Pancreas (tissue), 10 donors: Measurements from ENCODE around the gene SBF2. TPM values are rescaled to one million over a fixed set of nuclear protein-coding genes. Genes with fewer than 3 reads are reported as not detected.

Experiments used
- ATAC-seq, 4 donors: fragments of 200-7000 bp; cut with Tn5 transposase; one replicate each; pipeline versions ENCODE4 v1.8.0 to v1.9.1; 2020; ENCODE audit warnings: mild to moderate bottlenecking in 4 of 4, moderate library complexity in 4 of 4
- DNase-seq, 6 donors: peaks; one replicate each; pipeline ENCODE4 v3.0.0-alpha.2; 2020
- FAIRE-seq: peaks from 2 replicates; lab custom pipeline; 2012; peaks lifted over from hg19 to GRCh38; lab: Jason Lieb, UNC
- H3K27ac ChIP-seq, 4 donors: fragments of 200-600 bp; sonication (generic); 1 replicate in 3 of 4; 2 replicates in 1 of 4; pipeline versions ENCODE4 v1.5.0 to v1.8.0; 2020
- H3K27me3 ChIP-seq, 4 donors: fragments of 200-600 bp; one replicate each; pipeline ENCODE4 v1.8.0; 2021
- H3K36me3 ChIP-seq, 3 donors: fragments of 200-600 bp; sonication (generic) in 1 of 3; one replicate each; pipeline versions ENCODE4 v1.5.0 to v1.8.0; 2020 to 2021
- H3K4me1 ChIP-seq, 3 donors: fragments of 200-600 bp; one replicate each; pipeline ENCODE4 v1.8.0; 2021
- H3K4me3 ChIP-seq, 4 donors: fragments of 200-600 bp; sonication (generic) in 2 of 4; one replicate each; pipeline versions ENCODE4 v1.5.0 to v1.8.0; 2020 to 2021
- H3K9me3 ChIP-seq, 4 donors: fragments of 200-600 bp; one replicate each; pipeline ENCODE4 v1.8.0; 2021
- WGBS, 2 donors: extraction: QIAGEN DNeasy Blood & Tissue Kit; methylation state at CpG; one replicate each; pipeline ENCODE4 v1.1.7; 2013; 5-methylcytosine and 5-hydroxymethylcytosine counted together
- intact Hi-C, 3 donors: fragments of 100-400 bp; cut with DNase I; formaldehyde crosslinking; loops; one replicate each; pipeline versions ENCODE4 v1.11.1 to v1.14.2; 2022
- polyA plus RNA-seq, 2 donors: library from polyadenylated mRNA; stranded (reverse); fragments of 200-250 nt; gene quantifications; one replicate each; pipeline ENCODE4 v1.2.3, GENCODE V29; 2013
- total RNA-seq, 6 donors: library from RNA; stranded (reverse); fragmentation: NEBNext Ultra II Directional in 4 of 6; extraction: Animal tissue kit (Norgen Biotek cat#: 25700) in 4 of 6; gene quantifications; one replicate each; pipeline versions ENCODE4 v1.2.1 to v1.2.4, GENCODE V29; 2021 to 2023
- TF ChIP-seq, protein P1 (sequence below), 4 donors: fragments of 200-600 bp; sonication (generic) in 3 of 4; IDR thresholded peaks; one replicate each; pipeline versions ENCODE4 v1.5.0 to v1.8.0; 2021; ENCODE audit warnings: antibody characterized with exemption in 4 of 4
- donor health status: healthy with polysubstance abuse.
- donor health status: DM: no; HTN: no; CAD: no; lungs with moderate emphysema.
- donor health status: DM: no; HTN: no; CAD: no.
- donor health status: control.
- donor health status: control.
- donor health status: Bipolar disorder and iron deficiency.
- donor health status: DM: yes; HTN: yes; CAD: no.
- donor health status: DM: no; HTN: no; CAD: no.
- donor health status: DM: no; HTN: no; CAD: no.
- donor health status: DM: yes; HTN: yes; CAD: no.

The SBF2 gene
- total and polyA plus RNA-seq, 8 donors, result 4.6 to 21.8 (median 10.3) TPM

DNA sequence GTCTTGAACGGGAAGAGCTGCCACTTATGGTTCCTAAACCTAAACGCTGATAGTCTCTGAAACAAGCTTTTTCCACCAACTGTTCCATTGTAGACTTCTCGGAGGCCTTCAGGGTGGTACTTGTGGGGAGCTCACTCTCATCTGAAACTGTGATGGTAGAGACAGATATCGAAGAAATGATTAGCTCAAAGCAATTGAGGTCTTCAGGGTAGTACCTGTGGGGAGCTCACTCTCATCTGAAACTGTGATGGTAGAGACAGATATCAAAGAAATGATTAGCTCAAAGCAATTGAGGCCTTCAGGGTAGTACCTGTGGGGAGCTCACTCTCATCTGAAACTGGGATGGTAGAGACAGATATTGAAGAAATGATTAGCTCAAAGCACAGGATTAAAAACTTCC, 454.5 kb downstream of the SBF2 start:
- Histone ChIP-seq H3K4me3 (no peak overlapping the region), H3K27me3 (no peaks in the 10 kb centered on the region), H3K36me3 (no peaks in the 10 kb centered on the region), H3K4me1 (no peaks in the 10 kb centered on the region), H3K27ac (no peak overlapping the region), H3K9me3 (no peaks in the 10 kb centered on the region)
- TF ChIP-seq, protein P1, sequence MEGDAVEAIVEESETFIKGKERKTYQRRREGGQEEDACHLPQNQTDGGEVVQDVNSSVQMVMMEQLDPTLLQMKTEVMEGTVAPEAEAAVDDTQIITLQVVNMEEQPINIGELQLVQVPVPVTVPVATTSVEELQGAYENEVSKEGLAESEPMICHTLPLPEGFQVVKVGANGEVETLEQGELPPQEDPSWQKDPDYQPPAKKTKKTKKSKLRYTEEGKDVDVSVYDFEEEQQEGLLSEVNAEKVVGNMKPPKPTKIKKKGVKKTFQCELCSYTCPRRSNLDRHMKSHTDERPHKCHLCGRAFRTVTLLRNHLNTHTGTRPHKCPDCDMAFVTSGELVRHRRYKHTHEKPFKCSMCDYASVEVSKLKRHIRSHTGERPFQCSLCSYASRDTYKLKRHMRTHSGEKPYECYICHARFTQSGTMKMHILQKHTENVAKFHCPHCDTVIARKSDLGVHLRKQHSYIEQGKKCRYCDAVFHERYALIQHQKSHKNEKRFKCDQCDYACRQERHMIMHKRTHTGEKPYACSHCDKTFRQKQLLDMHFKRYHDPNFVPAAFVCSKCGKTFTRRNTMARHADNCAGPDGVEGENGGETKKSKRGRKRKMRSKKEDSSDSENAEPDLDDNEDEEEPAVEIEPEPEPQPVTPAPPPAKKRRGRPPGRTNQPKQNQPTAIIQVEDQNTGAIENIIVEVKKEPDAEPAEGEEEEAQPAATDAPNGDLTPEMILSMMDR (IDR thresholded peaks at IDR 0.05), result no peak
- intact Hi-C loops, result no loop called here
- ATAC-seq (no peak), FAIRE-seq (no peak), DNase-seq (no peak)
- 95 to 96% methylated on average over 4 of the region's 4 CpGs for WGBS, 2 donors

DNA sequence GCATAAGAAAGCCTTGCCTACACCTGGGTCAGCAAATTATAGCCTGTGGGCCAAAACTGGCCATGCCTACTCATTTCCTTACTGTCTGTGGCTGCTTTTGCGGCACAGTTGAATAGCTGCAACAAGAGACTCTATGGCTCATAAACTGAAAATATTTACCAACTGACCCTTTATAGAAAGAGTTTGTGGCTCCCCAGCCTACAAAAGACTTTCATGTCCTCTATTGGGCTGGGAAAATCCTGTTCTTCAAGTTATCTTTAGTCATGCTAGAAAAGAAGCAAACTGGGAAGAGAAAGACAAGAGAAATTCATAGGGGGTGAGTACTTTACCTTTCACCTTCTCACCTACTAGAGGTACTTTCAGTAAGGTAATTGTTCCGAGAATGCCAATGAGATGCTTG, 455.1 kb downstream of the SBF2 start:
- no peak for DNase-seq
- H3K27ac ChIP-seq, result no peak overlapping the region
- H3K4me1 ChIP-seq, result no peaks in the 10 kb centered on the region
- no peaks in the 10 kb centered on the region for H3K27me3 ChIP-seq
- no peak for FAIRE-seq
- intact Hi-C loops, result no loop called here
- ATAC-seq, result no peak
- TF ChIP-seq, protein P1 (IDR thresholded peaks at IDR 0.05), result no peak
- H3K4me3 ChIP-seq, result no peak overlapping the region
- no peaks in the 10 kb centered on the region for H3K36me3 ChIP-seq
- 96 to 97% methylated on average over 2 of the region's 2 CpGs for WGBS, 2 donors
- H3K9me3 ChIP-seq, result no peaks in the 10 kb centered on the region

DNA sequence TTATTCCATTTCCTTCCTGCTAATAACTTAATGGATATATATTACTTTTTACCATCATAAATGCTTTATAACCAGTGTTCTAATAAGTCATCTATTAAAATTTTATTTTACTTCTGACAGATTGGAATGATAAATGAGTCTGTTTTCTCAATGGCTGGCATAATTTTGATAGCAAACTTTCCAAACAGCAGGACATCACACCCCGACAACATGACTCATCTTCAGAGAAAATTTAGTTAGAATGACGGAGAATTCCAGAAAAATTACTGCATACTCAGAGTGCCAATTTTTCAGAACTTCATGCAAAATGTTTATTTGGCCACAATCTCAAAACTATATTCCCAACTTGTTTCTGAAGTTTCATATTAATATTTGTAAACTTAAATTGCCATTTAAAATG, 455.8 kb downstream of the SBF2 start:
- no peaks in the 10 kb centered on the region for H3K9me3 ChIP-seq
- H3K27ac ChIP-seq, result no peak overlapping the region
- H3K36me3 ChIP-seq, result no peaks in the 10 kb centered on the region
- 77 to 82% methylated on average over 2 of the region's 2 CpGs for WGBS, 2 donors
- TF ChIP-seq, protein P1 (IDR thresholded peaks at IDR 0.05), result no peak
- no peak for DNase-seq
- H3K4me3 ChIP-seq, result no peak overlapping the region
- H3K4me1 ChIP-seq, result no peaks in the 10 kb centered on the region
- FAIRE-seq, result no peak
- intact Hi-C loops, result no loop called here
- no peaks in the 10 kb centered on the region for H3K27me3 ChIP-seq
- ATAC-seq, result no peak

- no peak overlapping the region for H3K27ac ChIP-seq
- no peaks in the 10 kb centered on the region for H3K9me3 ChIP-seq
- peak in 3 of 4 donors; percentile 53 to 68 (median 59) for ATAC-seq
- 43 to 78% methylated on average over 3 of the region's 3 CpGs for WGBS, 2 donors
- H3K36me3 ChIP-seq, result no peaks in the 10 kb centered on the region
- H3K4me1 ChIP-seq, result no peaks in the 10 kb centered on the region
- no peaks in the 10 kb centered on the region for H3K27me3 ChIP-seq
- no peak for FAIRE-seq
- intact Hi-C loops, result no loop called here
- DNase-seq, result no peak
- H3K4me3 ChIP-seq, result no peak overlapping the region
- TF ChIP-seq, protein P1 (IDR thresholded peaks at IDR 0.05), result no peak
Measured at GRCh38 chr11:9834291-9834690, 459.7 kb downstream of the SBF2 start.

- Histone ChIP-seq H3K36me3 (no peaks in the 10 kb centered on the region), H3K4me1 (peaks cover 0 to 5% (median 0%) of the 10 kb centered on the region in 3 donors), H3K27me3 (no peaks in the 10 kb centered on the region), H3K9me3 (no peaks in the 10 kb centered on the region), H3K27ac (no peak overlapping the region), H3K4me3 (no peak overlapping the region)
- 100% methylated on average over 3 of the region's 3 CpGs for whole genome bisulfite sequencing, 2 donors
- DNase-seq (no peak), FAIRE-seq (no peak), ATAC-seq (no peak)
- intact Hi-C loops, result no loop called here
- TF ChIP-seq, protein P1 (IDR thresholded peaks at IDR 0.05), result no peak
Measured at GRCh38 chr11:9831122-9831521, 462.9 kb downstream of the SBF2 start.
